Muscle of back (tissue), 11 donors: ENCODE data around the gene C4A. TPM values are rescaled to one million over a fixed set of nuclear protein-coding genes. Genes with fewer than 3 reads are reported as not detected.
"Not testable (repeated sequence)": the region's sequence is repeated elsewhere in the genome, so short reads cannot be mapped to it uniquely, and the experiment has no call there.

Source experiments
- DNase-seq, 3 donors: peaks; one replicate each; pipeline versions ENCODE4 v3.0.0 to v3.0.0-alpha.2; 2013
- polyA plus RNA-seq, 10 donors: library from polyadenylated mRNA; unstranded; fragments of 120-200 nt; gene quantifications; one replicate each; pipeline ENCODE4 v1.2.1, GENCODE V29; 2013; ENCODE audit not compliant: insufficient read length in 10 of 10

The C4A gene
- polyA plus RNA-seq, 10 donors, result 6.2 to 21.3 (median 10.3) TPM

DNA sequence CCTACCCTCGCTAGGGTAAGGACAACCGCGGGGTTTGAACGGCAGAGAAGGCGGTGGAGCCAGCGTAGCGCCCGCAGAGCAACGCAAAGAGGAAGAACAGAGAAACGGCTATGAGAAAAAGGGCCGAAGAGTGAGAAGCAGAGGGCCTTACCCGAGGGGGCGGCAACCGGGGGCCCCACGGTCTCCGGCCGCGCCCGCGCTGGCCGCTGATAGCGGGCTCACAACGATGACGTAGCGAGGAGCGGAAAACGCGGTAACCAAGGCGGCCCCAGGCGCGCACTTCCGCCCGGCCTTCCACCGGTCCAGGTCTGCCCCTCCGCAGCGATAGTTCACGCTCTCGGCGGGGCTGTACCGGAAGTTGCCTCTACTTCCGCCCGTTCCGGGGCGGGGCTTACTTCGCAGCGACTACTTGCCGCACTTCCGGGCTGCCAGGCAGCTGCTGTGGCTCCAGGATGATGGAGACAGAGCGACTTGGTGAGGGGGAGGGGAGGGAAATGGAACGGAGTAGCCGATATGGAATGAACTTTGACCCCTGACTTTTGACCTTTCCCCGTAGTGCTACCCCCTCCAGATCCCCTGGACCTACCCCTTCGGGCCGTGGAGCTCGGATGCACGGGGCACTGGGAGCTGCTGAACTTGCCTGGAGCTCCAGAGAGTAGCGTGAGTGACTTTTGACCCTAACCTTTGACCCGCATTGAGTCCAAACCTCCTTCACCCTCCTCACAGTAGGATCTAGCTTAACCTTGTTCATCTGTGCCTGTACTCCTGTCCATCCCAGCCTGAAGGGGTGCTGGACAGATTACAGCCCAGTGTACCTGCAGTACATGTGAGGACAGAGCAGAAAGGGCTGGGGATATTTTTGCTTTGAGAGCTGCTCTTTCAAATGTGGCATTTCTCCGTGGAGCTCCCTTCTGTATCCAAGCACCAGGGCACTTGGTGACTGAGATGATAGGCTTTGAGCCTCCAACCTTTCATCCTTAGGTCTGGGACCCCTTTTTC is 22.8 kb upstream of the C4A start, which contains the start of the genes NELFE and SKIC2:
NELFE (minus strand) TSS at position 231 of the 999 bp plus-strand sequence. CDS start 525 bp downstream, outside the sequence.
SKIC2 (plus strand) TSS at position 435 of the 999 bp plus-strand sequence; CDS start at position 453, 18 bp downstream.
- DNase-seq, result peak; percentile 98 to 99 (median 98)

DNA sequence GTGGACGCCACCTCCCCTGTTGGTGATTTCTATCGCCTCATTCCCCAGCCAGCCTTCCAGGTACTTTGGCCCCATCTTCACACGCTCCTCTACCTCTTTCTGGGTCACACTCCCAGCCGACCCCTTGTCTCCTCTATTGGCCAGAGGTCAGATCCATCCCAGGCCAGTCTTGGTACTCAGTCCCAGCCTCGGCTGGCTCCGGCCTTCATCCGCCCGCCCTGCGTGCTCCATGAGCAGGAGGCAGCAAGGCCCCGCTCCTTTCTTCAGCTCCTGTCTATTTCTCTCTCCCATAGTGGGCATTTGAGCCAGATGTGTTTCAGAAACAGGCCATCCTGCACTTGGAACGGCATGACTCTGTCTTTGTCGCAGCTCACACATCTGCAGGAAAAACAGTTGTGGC is 20.2 kb upstream of the C4A start:
- no peak for DNase-seq

DNA sequence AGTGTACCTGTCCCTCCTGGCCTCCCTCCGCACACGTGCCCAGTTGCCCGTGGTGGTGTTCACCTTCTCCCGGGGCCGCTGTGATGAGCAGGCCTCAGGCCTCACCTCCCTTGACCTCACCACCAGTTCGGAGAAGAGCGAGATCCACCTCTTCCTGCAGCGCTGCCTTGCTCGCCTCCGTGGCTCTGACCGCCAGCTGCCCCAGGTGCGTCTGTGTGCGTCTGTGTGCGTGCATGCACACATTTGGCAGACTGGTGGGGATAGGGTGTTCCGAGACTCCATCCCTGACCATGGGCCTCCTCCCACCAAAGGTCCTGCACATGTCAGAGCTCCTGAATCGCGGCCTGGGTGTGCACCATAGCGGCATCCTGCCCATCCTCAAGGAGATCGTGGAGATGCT is 17.9 kb upstream of the C4A start:
- no peak for DNase-seq

DNA sequence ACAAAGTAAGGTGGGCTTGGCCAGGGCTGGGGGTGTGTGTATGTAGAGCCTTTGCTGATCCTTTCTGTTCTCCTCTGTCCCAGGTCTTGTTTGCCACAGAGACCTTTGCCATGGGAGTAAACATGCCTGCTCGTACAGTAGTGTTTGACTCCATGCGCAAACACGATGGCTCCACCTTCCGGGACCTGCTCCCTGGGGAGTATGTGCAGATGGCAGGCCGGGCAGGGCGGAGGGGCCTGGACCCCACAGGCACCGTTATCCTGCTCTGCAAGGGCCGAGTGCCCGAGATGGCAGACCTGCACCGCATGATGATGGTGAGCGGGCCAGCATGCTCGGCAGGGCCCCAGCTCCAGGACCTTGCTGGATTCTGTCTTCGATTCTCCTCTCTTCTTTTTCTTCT is 16.2 kb upstream of the C4A start:
- no peak for DNase-seq

DNA sequence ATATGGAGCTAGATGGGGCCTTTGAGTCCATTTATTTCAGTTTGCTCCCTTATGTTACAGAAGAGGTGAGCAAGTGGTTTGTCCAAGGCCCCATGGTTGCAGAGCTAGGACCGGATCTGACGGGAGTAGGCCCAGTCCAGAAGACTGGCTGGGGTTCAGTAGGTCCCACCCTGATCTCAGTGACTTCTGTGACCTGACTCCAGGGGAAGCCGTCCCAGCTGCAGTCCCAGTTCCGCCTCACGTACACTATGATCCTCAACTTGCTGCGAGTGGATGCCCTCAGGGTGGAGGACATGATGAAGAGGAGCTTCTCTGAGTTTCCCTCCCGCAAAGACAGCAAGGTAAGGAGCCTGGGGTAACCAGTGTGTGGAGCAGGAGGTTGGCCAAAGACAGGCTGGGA is 15.4 kb upstream of the C4A start:
- DNase-seq, result no peak

DNA sequence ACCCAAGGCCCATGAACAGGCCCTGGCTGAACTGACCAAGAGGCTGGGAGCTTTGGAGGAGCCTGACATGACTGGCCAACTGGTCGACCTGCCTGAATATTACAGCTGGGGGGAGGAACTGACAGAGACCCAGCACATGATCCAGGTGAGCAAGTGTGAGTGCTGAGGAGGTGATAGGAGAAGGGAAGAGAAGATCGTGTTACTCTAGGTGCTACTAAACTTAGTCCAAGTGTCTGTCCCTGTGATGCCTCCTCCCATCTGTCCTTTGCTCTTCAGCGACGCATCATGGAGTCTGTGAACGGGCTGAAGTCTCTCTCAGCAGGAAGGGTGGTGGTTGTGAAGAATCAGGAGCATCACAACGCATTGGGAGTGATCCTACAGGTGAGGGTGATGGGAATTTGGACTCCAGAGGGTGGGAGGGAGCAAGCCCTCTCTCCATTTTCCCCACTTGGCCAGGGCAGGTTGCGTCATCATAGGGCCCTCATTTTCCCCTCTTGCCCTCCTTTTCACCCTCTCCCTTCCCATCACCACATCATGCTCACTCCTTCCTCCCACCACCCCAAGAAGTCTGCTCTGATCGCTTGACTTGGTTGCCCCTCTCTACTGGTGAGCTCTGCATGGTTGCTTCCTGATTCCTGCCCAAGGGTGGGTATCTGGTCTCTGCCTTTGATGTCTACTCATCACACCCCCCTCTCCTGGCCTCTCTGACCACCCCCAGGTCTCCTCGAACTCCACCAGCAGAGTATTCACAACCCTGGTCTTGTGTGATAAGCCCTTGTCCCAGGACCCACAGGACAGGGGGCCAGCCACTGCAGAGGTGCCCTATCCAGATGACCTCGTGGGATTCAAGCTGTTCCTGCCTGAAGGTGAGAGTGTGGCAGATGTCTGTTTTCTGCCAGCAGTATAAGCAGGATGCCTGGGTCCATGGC is 14.6 kb upstream of the C4A start:
- no peak for DNase-seq

DNA sequence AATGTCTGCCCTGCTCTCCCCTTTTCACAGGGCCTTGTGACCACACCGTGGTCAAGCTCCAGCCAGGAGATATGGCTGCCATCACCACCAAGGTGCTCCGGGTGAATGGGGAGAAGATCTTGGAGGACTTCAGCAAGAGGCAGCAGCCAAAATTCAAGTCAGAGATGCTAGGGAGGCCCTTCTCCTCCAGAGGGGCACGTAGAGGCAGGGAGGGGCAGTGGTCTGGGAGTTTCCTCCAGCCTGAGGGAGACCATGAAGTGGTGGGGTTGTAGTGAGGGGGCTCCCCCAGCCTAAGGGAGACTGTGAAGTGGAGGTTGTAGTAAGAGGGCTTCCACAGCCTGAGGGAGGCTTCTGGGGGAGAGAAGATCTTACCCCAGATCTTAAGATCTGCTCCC is 13.9 kb upstream of the C4A start:
- DNase-seq, result no peak

DNA sequence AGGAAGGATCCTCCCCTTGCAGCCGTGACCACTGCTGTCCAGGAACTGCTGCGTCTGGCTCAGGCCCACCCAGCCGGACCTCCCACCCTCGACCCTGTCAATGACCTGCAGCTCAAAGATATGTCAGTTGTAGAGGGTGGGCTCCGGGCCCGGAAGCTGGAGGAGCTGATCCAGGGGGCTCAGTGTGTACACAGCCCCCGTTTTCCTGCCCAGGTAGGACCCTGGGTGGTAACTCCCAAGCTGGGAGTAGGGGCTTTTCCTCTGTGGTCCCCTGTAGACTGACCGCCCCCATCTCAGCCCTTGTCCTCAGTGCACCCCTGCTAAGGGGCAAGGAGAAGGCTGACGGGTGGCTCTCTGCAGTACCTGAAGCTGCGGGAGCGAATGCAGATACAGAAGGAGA is 13.5 kb upstream of the C4A start:
- no peak for DNase-seq

DNA sequence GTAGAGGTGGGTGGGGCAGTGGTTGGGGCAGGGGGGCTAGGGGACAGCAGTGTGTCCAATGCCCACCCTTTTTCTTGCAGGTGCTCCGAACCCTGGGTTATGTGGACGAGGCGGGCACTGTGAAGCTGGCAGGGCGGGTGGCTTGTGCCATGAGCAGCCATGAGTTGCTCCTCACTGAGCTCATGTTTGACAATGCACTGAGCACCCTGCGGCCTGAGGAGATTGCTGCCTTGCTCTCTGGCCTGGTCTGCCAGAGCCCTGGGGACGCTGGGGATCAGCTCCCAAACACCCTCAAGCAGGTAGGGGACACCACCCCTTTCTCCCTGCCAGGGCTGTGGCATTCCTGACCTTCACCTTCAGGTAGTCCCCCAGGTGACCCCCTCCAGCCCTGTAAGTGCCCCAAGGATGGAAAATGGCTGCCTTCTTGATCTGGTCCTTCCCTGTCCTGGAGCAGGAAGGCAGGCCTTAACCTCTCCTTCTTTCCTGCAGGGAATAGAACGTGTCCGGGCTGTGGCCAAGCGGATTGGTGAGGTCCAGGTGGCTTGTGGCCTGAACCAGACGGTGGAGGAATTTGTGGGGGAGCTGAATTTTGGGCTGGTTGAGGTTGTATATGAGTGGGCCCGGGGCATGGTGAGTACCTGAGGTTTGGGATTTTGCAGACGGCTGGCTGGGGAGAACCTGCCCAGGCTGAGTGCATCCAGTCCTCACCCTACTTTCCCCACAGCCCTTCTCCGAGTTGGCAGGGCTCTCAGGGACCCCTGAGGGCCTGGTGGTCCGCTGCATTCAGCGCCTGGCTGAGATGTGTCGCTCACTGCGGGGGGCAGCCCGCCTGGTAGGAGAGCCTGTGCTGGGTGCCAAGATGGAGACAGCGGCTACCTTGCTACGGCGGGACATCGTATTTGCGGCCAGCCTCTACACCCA is 12.8 kb upstream of the C4A start:
- DNase-seq, result no peak

DNA sequence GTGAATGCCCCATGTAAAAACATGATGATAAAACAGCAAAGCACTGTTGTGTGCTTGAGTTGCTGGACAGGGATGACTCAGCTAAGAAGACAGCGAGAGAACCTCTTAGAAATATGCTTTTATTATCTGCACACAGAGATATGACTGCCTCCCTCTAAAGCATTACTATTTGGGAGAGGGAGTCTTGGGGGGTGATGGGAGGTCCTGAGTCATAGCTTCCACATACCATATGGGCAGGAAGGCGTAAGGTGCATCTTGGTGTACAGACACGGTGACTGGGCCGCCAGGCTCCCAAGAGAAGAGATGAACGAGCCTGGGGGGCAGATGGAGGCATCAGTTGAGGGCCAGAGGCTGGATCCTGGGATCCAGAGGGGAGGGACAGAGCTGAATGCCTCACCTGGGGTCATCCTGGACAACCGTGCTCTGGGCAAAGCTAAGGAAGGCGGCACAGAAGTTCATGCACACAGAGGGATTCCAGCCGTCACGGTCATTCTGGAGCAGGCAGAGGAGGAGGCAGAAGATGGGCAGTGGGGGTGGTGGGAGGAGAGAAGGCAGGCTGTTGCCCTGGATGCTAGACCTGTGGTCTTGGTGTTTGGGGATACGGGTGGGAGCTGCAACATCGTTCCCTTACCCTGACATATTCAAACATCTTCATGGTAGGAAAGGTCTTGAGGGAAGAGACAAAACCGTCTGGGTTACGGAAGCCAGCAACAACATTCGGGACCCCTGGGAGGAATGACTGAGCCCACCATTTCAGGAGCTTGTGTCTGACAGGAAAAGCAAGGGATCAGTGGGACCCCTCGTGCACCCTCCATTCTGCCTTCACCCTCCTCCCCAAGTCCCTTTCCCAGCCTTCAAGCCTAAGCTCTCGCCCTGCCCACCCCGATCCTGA is 11.9 kb upstream of the C4A start:
- no peak for DNase-seq

DNA sequence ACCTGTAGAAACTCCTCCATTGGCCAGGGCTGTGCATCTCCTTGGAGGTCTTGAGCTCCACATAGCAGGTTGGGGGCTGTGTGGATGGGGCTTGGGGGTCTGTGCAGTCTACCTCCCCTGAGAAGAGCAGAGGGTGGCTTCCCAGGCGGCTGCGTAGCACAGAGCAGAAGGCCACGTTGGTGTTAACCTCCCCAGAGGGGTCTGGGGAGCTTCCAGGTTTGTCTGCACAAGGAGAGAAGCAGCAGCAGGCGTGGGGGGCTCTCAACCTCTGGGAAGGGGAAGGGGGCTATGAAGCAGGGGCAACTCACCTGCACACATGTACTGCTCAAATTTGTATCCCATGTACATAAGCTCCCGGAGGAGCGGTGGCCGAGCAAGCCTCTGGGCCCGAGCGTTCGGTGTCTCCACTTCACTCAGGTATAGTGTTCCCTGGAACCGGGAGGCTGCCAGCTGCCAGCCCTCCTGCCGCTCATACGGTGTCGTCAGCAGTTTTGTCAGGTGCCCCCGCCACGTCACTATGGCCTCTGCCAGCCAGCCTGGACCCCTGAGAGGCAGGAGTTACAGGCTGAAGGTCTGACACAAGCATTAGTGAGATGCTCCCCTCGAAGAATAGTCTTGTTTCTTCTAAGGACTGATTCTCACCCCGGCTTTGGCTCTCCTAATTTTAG is 11.1 kb upstream of the C4A start:
- DNase-seq, result no peak

DNA sequence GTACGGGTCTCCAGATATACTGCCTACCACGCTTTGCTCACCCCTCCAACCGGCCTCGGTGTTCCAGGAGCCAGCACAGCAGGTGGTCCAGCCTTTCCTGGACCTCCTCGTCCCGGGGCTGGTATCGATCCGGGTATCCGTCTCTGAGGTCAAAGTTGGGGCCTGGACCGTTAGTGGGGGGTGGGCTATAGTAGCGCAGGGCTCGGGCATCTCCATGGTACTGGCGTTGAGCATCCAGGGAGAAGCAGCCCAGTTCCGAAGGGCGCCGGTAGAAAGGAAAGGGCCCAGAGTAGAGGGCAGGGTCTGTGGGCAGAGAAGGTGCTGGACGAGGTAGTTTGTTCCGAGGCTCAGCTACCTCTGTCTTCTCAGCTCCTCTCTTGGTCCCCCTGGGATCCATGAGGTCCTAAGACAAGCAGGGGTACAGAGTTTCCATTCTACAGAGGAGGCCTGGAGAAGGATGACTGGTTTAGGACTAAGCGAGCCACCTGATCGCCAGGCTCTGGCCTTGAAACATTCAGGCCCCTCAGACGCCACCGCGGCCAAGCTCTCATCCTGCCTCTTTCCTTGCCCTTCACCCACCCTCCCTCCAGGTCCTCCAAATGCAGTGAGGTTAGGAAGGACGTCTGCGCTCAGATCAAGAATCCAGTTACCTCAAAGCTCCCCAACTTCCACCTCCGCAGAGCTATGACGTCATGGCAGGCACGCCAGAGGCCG is 10.4 kb upstream of the C4A start:
- no peak for DNase-seq

DNA sequence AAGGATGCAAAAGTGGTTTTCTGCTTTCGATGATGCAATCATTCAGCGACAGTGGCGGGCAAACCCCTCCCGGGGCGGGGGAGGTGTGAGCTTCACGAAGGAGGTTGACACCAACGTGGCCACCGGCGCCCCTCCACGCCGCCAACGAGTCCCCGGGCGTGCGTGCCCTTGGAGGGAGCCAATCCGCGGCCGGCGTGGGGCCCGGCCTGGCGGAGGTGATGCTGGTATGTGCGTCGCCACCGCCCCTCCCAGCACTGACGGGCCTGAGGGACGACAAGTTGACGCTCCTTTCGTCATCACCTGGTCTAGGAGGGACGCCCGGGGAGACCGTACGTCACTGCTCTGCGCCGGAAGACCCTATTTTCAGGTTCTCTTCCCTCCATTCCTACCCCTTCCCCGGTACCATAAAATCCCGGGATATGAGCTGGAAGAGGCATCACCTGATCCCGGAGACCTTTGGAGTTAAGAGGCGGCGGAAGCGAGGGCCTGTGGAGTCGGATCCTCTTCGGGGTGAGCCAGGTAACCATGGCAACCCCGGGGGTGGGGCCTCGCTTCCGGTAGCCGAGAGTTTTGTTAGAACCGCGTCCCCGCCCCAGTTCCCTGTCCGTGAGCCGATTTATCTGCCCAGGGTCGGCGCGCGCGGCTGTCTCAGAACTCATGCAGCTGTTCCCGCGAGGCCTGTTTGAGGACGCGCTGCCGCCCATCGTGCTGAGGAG is 9.7 kb upstream of the C4A start, which contains the start of gene DXO:
DXO (minus strand) TSS at position 146 of the 716 bp plus-strand sequence. CDS start 463 bp downstream, outside the sequence.
- peak; percentile 98 to 100 (median 98) for DNase-seq

DNA sequence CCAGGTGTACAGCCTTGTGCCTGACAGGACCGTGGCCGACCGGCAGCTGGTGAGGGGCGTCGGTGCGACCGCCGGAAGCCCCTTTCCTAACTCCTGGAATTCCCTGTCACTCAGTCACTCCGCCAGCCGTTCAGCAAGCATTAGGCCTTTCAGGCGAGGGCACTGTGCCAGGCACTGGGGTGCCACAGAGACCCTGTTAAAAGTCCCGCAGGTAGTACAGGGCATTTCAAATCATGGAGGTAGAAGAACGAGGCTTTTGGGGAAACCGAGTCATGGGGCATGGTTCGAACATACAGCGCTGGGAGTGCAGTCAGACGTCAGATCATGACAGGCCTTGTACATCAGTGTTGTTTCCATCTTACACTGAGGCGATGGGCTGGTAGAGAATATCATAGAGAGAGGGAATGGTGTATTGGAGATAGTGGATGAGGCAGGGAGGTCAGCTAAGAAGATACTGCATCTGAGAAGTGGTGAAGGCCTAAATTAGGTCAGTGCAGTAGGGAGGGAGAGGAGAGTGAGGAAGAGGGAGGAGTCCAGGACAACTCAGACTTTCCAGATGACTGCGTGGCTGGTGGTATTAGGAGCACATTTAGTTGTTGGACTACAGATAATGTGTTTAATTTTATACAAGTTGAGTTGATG is 9.0 kb upstream of the C4A start:
- peak in 2 of 3 donors; percentile 27 to 57 for DNase-seq

DNA sequence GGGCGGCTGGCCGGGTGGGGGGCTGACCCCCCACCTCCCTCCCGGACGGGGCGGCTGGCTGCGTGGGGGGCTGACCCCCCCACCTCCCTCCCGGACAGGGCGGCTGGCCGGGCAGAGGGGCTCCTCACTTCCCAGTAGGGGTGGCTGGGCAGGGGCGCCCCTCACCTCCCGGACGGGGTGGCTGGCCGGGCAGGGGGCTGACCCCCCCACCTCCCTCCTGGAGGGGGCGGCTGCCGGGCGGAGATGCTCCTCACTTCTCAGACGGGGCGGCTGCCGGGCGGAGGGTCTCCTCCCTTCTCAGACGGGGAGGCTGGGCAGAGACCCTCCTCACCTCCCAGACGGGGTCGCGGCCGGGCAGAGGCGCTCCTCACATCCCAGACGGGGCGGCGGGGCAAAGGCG is 5.8 kb upstream of the C4A start:
- not testable (repeated sequence) for DNase-seq

DNA sequence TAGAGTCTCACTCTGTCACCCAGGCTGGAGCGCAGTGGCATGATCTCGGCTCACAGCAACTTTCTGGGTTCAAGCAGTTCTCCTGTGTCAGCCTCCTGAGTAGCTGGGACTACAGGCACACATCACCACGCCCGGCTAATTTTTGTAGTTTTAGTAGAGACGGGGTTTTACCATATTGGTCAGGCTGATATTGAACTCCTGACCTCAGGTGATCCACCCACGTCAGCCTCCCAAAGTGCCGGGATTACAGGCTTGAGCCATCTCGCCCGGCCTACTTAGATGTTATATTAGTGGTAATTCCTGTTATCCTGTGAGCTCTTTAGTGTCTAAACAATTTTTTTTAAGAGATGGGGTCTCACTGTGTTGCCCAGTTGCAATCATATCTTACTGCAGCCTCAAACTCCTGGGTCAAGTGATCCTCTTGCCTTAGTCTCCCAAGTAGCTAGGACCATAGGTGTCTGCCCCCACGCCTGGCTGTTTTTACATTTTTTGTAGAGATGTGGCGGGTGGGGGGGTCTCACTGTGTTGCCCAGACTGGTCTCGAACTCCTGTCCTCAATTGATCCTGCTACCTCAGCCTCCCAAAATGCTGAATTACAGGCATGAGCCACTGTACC is 3.9 kb upstream of the C4A start:
- no peak for DNase-seq

DNA sequence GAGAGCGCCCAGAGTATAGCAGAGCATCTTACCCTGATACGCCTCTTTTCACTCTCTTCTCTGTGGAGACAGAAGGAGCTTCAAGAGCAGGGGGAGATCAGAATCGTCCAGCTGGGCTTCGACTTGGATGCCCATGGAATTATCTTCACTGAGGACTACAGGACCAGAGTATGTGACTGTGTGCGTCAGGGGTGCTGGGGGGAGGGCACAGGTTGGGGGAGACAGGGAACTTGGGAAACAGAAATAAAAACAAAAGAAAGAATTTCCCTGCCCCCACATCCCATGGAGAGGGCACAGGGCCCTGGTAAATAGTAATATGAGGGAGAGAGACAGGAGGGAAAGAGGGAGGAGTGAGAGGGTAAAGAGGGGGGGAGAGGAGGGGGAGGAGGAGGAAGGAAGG is 3.0 kb upstream of the C4A start:
- DNase-seq, result no peak
